ENCODE data around the gene TMEM201.

DNA sequence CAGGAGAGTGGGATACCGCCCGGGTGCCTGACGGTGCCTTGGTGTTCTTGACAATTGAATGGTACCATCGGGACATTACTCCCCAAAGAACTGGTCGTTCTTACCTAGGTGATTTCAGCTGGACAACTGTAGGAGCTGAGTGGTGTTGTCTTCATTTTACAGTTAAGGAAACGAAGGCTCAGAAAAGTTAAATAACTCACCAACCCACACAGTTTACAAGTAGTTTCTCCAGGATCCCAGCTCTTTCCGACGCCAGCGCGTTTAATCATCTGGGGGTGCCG is 64.4 kb downstream of the TMEM201 start:
- no peak for TF ChIP-seq POLR2A (IDR thresholded peaks at IDR 0.05)
- TF ChIP-seq, protein P1, sequence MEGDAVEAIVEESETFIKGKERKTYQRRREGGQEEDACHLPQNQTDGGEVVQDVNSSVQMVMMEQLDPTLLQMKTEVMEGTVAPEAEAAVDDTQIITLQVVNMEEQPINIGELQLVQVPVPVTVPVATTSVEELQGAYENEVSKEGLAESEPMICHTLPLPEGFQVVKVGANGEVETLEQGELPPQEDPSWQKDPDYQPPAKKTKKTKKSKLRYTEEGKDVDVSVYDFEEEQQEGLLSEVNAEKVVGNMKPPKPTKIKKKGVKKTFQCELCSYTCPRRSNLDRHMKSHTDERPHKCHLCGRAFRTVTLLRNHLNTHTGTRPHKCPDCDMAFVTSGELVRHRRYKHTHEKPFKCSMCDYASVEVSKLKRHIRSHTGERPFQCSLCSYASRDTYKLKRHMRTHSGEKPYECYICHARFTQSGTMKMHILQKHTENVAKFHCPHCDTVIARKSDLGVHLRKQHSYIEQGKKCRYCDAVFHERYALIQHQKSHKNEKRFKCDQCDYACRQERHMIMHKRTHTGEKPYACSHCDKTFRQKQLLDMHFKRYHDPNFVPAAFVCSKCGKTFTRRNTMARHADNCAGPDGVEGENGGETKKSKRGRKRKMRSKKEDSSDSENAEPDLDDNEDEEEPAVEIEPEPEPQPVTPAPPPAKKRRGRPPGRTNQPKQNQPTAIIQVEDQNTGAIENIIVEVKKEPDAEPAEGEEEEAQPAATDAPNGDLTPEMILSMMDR (IDR thresholded peaks at IDR 0.05) = no peak
